Adrenal gland (tissue), 5 donors: ENCODE data around the gene SLC25A21.

Experiments
- CTCF ChIP-seq, 6 experiments: fragments of 450-650 bp in 4 of 6; fragments of 200-600 bp in 2 of 6; sonication (generic) in 1 of 6; IDR thresholded peaks; 1 replicate in 5 of 6; 2 replicates in 1 of 6; pipeline versions ENCODE4 v1.5.1 to v1.8.0; 2016 to 2021; ENCODE audit warnings: antibody characterized with exemption in 6 of 6, mild to moderate bottlenecking in 2 of 6, moderate library complexity in 1 of 6
- POLR2A ChIP-seq, 2 donors: fragments of 450-650 bp; IDR thresholded peaks; one replicate each; pipeline ENCODE4 v1.6.1; 2017; ENCODE audit warnings: antibody characterized with exemption in 2 of 2, mild to moderate bottlenecking in 2 of 2, moderate library complexity in 1 of 2
- donor health status: DM: no; HTN: no; CAD: no.

- TF ChIP-seq POLR2A (IDR thresholded peaks at IDR 0.05) (no peak), CTCF (IDR thresholded peaks at IDR 0.05) (no peak)
Observed at GRCh38 chr14:36847366-36847765, 325.0 kb downstream of the SLC25A21 start.
